Breast epithelium (tissue), 4 donors: Measurements from ENCODE around the gene CXCR4. TPM values are rescaled to one million over a fixed set of nuclear protein-coding genes. Genes with fewer than 3 reads are reported as not detected.

Experiments
- DNase-seq, 2 donors: peaks; one replicate each; pipeline ENCODE4 v3.0.0-alpha.2; 2019; ENCODE audit warnings: low spot score in 2 of 2
- H3K27ac ChIP-seq, 2 donors: fragments of 200-600 bp; sonication (generic) in 1 of 2; one replicate each; pipeline ENCODE4 v1.5.1; 2016 to 2019; ENCODE audit warnings: mild to moderate bottlenecking in 1 of 2
- H3K27me3 ChIP-seq, 2 donors: fragments of 200-600 bp; sonication (generic) in 1 of 2; one replicate each; pipeline versions ENCODE4 v1.5.1 to v1.6.0; 2017 to 2019; ENCODE audit warnings: control low read depth in 1 of 2, mild to moderate bottlenecking in 1 of 2
- H3K36me3 ChIP-seq: fragments of 200-600 bp; one replicate; pipeline ENCODE4 v1.5.1; 2019
- H3K4me1 ChIP-seq, 2 donors: fragments of 200-600 bp; sonication (generic); one replicate each; pipeline ENCODE4 v1.5.1; 2016 to 2019; ENCODE audit warnings: control low read depth in 1 of 2
- H3K4me3 ChIP-seq, 3 donors: fragments of 200-600 bp; sonication (generic); 1 replicate in 2 of 3; 2 replicates in 1 of 3; pipeline ENCODE4 v1.5.1; 2016 to 2019; ENCODE audit warnings: mild to moderate bottlenecking in 3 of 3, moderate library complexity in 2 of 3
- H3K9me3 ChIP-seq, 2 donors: fragments of 200-600 bp; sonication (generic) in 1 of 2; one replicate each; pipeline ENCODE4 v1.5.1; 2016 to 2019; ENCODE audit warnings: control low read depth in 1 of 2
- CTCF ChIP-seq, 3 donors: fragments of 450-650 bp; IDR thresholded peaks; one replicate each; pipeline ENCODE4 v1.5.1; 2016 to 2017; ENCODE audit warnings: antibody characterized with exemption in 3 of 3, mild to moderate bottlenecking in 3 of 3, moderate library complexity in 3 of 3
- POLR2A ChIP-seq: fragments of 450-650 bp; IDR thresholded peaks from one replicate; pipeline ENCODE4 v1.6.1; 2016; ENCODE audit warnings: antibody characterized with exemption, mild to moderate bottlenecking, moderate library complexity
- POLR2AphosphoS5 ChIP-seq, 3 donors: sonication (generic); formaldehyde crosslinking; IDR thresholded peaks; one replicate each; pipeline ENCODE4 v1.6.1; 2017; ENCODE audit warnings: antibody characterized with exemption in 3 of 3
- intact Hi-C: fragments of 100-400 bp; cut with DNase I; formaldehyde crosslinking; loops from one replicate; pipeline ENCODE4 v1.15.1; 2023; ENCODE audit warnings: low total_unique reads
- total RNA-seq, 3 donors: library from RNA; depleted of rRNA; stranded (reverse); fragments of >200 nt; gene quantifications; one replicate each; pipeline ENCODE4 v1.1.0, GENCODE V29; 2016

CXCR4 gene
- total RNA-seq, 3 donors from 2014 or later, result 25.8 to 80.3 (median 32.4) TPM

GRCh38 chr2:136125236-136125635 lies 7.3 kb upstream of the CXCR4 start:
- no peaks in the 10 kb centered on the region for H3K27me3 ChIP-seq
- no peak for TF ChIP-seq POLR2AphosphoS5 (IDR thresholded peaks at IDR 0.05)
- peak overlapping the region; percentile 25 to 54 for H3K27ac ChIP-seq
- no peaks in the 10 kb centered on the region for H3K36me3 ChIP-seq
- intact Hi-C loops, result no loop called here
- H3K4me3 ChIP-seq, result no peak overlapping the region
- H3K4me1 ChIP-seq, result no peaks in the 10 kb centered on the region
- no peak for DNase-seq
- no peaks in the 10 kb centered on the region for H3K9me3 ChIP-seq

DNA sequence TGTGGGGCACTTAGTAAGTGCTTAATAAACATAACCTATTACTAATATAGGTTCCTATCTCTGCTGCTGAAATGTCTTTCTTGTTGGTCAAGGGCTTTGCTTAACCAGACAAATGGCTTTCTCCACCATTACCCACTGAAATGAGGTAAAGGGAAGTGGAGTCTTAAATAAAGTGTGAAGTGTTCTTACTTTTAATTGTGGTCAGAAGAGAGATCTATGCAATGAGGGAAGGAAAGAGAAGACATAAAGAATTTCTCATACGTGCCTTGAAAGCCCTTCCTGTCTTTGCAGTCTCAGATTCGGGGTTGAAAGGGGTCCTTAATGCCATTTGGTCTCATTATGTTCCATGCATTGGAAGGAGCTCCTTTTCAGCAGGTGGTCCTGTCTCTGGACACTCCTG lies 6.9 kb upstream of the CXCR4 start:
- intact Hi-C loops, result no loop called here
- TF ChIP-seq POLR2A, result no peak
- TF ChIP-seq CTCF (IDR thresholded peaks at IDR 0.05), result no peak
- no peak for TF ChIP-seq POLR2AphosphoS5 (IDR thresholded peaks at IDR 0.05)

DNA sequence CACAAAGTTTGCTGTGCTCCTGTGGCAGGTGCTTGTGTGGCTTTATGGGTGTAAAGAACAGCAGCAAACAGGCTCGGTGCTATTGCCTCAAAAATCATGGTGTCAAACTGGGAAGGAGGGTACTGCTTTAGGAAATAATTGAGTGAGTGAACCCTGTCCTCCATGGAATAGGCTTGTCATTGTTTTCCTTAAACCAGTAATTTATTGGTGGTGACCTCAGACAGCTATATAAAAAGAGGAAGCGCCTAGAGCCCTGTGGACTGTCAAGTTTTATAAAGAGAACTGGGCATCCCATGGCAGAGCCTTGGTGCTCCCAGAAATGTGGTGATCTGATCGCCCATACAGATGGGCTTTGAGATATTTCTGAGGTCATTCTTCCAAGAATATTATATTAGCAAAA lies 4.7 kb upstream of the CXCR4 start:
- H3K4me3 ChIP-seq, result no peak overlapping the region
- H3K9me3 ChIP-seq, result no peaks in the 10 kb centered on the region
- intact Hi-C loops, result no loop called here
- TF ChIP-seq POLR2A (no peak), POLR2AphosphoS5 (IDR thresholded peaks at IDR 0.05) (no peak), CTCF (IDR thresholded peaks at IDR 0.05) (no peak)
- no peaks in the 10 kb centered on the region for H3K27me3 ChIP-seq
- no peak for DNase-seq
- no peaks in the 10 kb centered on the region for H3K4me1 ChIP-seq
- no peaks in the 10 kb centered on the region for H3K36me3 ChIP-seq
- H3K27ac ChIP-seq, result no peak overlapping the region

More for the DNA sequence above, 6.9 kb upstream of the CXCR4 start:
- Histone ChIP-seq H3K9me3 (no peaks in the 10 kb centered on the region), H3K4me1 (no peaks in the 10 kb centered on the region), H3K36me3 (no peaks in the 10 kb centered on the region), H3K4me3 (no peak overlapping the region), H3K27me3 (no peaks in the 10 kb centered on the region), H3K27ac (no peak overlapping the region)
- no peak for DNase-seq

DNA sequence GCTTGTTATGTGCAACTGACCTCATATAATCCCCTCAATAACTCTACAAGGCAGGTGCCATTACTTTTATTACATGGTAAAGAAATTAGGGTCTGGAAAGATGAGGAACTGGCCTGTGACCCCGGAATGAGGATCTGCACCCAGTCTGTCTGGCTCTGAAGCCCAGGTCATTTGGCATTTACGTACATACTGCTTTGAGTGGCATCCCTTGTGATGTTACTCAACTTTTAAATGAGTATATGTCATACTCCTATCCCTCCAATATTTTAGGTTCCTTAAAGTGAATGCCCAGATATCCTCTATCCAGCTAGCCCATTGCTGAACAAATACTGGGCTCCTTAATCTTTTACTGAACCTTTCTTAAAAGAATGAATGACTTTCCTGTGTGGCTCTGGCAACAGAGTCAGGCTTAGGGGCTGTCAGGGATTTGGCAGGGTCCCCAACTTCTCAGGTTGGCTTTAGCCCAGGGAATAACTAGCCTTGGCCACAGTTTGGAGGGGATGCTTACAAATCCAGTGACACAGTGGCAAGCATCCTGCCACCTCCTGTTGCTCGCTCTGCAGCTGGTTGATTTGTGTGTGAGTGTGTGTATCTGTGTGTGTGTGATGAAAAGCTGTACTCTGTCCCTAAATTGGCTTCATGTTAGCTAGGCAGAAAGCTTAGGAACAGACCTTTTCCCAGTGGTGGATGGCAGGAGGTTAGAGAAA lies 3.4 kb upstream of the CXCR4 start:
- H3K27me3 ChIP-seq, result no peaks in the 10 kb centered on the region
- H3K4me3 ChIP-seq, result no peak overlapping the region
- no peak for DNase-seq
- no peaks in the 10 kb centered on the region for H3K4me1 ChIP-seq
- no peak overlapping the region for H3K27ac ChIP-seq
- intact Hi-C loops, result no loop called here
- no peaks in the 10 kb centered on the region for H3K9me3 ChIP-seq
- no peak for TF ChIP-seq POLR2A
- TF ChIP-seq CTCF (IDR thresholded peaks at IDR 0.05), result no peak
- no peak for TF ChIP-seq POLR2AphosphoS5 (IDR thresholded peaks at IDR 0.05)
- H3K36me3 ChIP-seq, result no peaks in the 10 kb centered on the region

GRCh38 chr2:136119717-136120675 lies 2.0 kb upstream of the CXCR4 start:
- TF ChIP-seq CTCF (IDR thresholded peaks at IDR 0.05), result no peak
- no peak for TF ChIP-seq POLR2A
- no peak for TF ChIP-seq POLR2AphosphoS5 (IDR thresholded peaks at IDR 0.05)
- Histone ChIP-seq H3K9me3 (no peaks in the 10 kb centered on the region), H3K4me3 (peak overlapping the region in 2 of 3 donors; percentile 61 to 81), H3K4me1 (no peaks in the 10 kb centered on the region), H3K36me3 (no peaks in the 10 kb centered on the region), H3K27me3 (no peaks in the 10 kb centered on the region), H3K27ac (no peak overlapping the region)
- intact Hi-C loops, result no loop called here
- no peak for DNase-seq
